Mucosa of stomach (tissue), 1 donor: Measurements from ENCODE around the gene ATAD3C.
"Not testable (repeated sequence)": the region's sequence is repeated elsewhere in the genome, so short reads cannot be mapped to it uniquely, and the experiment has no call there.

Experiments used
- H3K27me3 ChIP-seq: one replicate; pipeline ENCODE4 v1.7.0; 2013; ENCODE audit warnings: mild to moderate bottlenecking, low read length; ENCODE audit not compliant: control insufficient read depth, insufficient read depth
- H3K36me3 ChIP-seq: one replicate; pipeline ENCODE4 v1.7.0; 2013; ENCODE audit warnings: low read length; ENCODE audit not compliant: control insufficient read depth, insufficient read depth
- H3K4me1 ChIP-seq: one replicate; pipeline ENCODE4 v1.7.0; 2013; ENCODE audit warnings: mild to moderate bottlenecking, low read length; ENCODE audit not compliant: control insufficient read depth, insufficient read depth
- H3K4me3 ChIP-seq: one replicate; pipeline ENCODE4 v1.7.0; 2013; ENCODE audit warnings: low read length
- H3K9ac ChIP-seq: one replicate; pipeline ENCODE4 v1.7.0; 2013; ENCODE audit warnings: mild to moderate bottlenecking, low read length, moderate library complexity
- H3K9me3 ChIP-seq: one replicate; pipeline ENCODE4 v1.7.0; 2013; ENCODE audit warnings: mild to moderate bottlenecking, low read length, moderate library complexity; ENCODE audit not compliant: control insufficient read depth
- donor health status: Pancreatic carcinoma.

ATAD3C gene

GRCh38 chr1:1421907-1422464 is 27.5 kb upstream of the ATAD3C start:
- Histone ChIP-seq H3K9ac (no peak overlapping the region), H3K36me3 (no peaks in the 10 kb centered on the region), H3K27me3 (peaks cover 6% of the 10 kb centered on the region)

GRCh38 chr1:1422465-1423244 is 26.8 kb upstream of the ATAD3C start:
- no peak overlapping the region for H3K4me3 ChIP-seq
- no peaks in the 10 kb centered on the region for H3K36me3 ChIP-seq
- peaks cover 6% of the 10 kb centered on the region for H3K27me3 ChIP-seq
- no peaks in the 10 kb centered on the region for H3K9me3 ChIP-seq
- H3K4me1 ChIP-seq, result peaks cover 11% of the 10 kb centered on the region
- H3K9ac ChIP-seq, result no peak overlapping the region

More at GRCh38 chr1:1421907-1422464, 27.5 kb upstream of the ATAD3C start:
- Histone ChIP-seq H3K4me1 (peaks cover 11% of the 10 kb centered on the region), H3K4me3 (no peak overlapping the region), H3K9me3 (no peaks in the 10 kb centered on the region)

- H3K4me3 ChIP-seq, result no peak overlapping the region
- no peaks in the 10 kb centered on the region for H3K36me3 ChIP-seq
- no peaks in the 10 kb centered on the region for H3K9me3 ChIP-seq
- H3K4me1 ChIP-seq, result peaks cover 11% of the 10 kb centered on the region
- H3K9ac ChIP-seq, result no peak overlapping the region
- peaks cover 6% of the 10 kb centered on the region for H3K27me3 ChIP-seq
Observed at GRCh38 chr1:1423245-1423597, 26.3 kb upstream of the ATAD3C start.

GRCh38 chr1:1424707-1425106 is 24.8 kb upstream of the ATAD3C start:
- peaks cover 7% of the 10 kb centered on the region for H3K4me1 ChIP-seq
- H3K4me3 ChIP-seq, result no peak overlapping the region
- no peak overlapping the region for H3K9ac ChIP-seq
- no peaks in the 10 kb centered on the region for H3K36me3 ChIP-seq
- H3K9me3 ChIP-seq, result no peaks in the 10 kb centered on the region
- H3K27me3 ChIP-seq, result peaks cover 6% of the 10 kb centered on the region

- no peak overlapping the region for H3K4me3 ChIP-seq
- no peaks in the 10 kb centered on the region for H3K9me3 ChIP-seq
- H3K27me3 ChIP-seq, result peaks cover 6% of the 10 kb centered on the region
- no peak overlapping the region for H3K9ac ChIP-seq
- peaks cover 14% of the 10 kb centered on the region for H3K4me1 ChIP-seq
- H3K36me3 ChIP-seq, result no peaks in the 10 kb centered on the region
Observed at GRCh38 chr1:1425426-1425752, 24.1 kb upstream of the ATAD3C start.

DNA sequence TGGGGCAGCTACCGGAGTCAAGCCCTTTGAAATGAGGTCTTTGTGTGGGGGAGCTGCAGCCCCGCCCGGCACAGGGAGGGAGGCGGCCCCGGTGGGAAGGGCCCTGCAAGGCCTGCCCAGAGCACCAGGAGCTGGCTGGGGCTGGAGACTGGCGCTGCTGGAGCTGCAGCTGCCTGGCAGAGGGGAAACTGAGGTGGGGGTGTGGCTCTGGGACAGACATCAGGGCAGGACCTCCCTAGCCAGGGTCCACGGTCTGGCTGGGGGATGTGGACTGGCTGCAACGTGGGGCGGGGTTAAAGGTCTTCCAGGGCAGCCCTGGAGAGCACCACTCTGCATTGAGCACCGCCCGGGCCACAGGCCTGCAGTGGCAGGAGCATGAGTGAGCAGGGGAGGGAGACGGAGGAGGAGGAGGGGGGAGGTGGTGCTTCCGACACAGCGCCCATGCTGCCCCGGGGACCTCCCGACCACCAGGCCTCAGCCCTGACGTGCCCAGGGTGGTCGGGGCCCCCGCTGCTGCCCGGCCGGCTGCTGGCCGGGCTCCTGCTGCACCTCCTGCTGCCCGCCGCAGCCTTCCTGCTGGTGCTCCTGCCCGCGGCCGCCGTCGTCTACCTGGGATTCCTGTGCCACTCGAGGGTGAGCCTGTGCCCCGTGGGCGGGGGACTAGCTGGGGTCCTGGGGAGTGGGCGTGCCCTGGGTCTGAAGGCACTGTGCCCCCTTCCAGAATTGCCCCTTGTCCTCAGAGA is 23.6 kb upstream of the ATAD3C start:
- H3K36me3 ChIP-seq, result no peaks in the 10 kb centered on the region
- H3K27me3 ChIP-seq, result peaks cover 6% of the 10 kb centered on the region
- H3K4me3 ChIP-seq, result no peak overlapping the region
- peaks cover 15% of the 10 kb centered on the region for H3K4me1 ChIP-seq
- no peak overlapping the region for H3K9ac ChIP-seq
- no peaks in the 10 kb centered on the region for H3K9me3 ChIP-seq

- no peak overlapping the region for H3K4me3 ChIP-seq
- H3K9ac ChIP-seq, result no peak overlapping the region
- no peaks in the 10 kb centered on the region for H3K9me3 ChIP-seq
- peaks cover 21% of the 10 kb centered on the region for H3K4me1 ChIP-seq
- H3K36me3 ChIP-seq, result no peaks in the 10 kb centered on the region
- peaks cover 6% of the 10 kb centered on the region for H3K27me3 ChIP-seq
Observed at GRCh38 chr1:1426496-1427105, 22.9 kb upstream of the ATAD3C start.

DNA sequence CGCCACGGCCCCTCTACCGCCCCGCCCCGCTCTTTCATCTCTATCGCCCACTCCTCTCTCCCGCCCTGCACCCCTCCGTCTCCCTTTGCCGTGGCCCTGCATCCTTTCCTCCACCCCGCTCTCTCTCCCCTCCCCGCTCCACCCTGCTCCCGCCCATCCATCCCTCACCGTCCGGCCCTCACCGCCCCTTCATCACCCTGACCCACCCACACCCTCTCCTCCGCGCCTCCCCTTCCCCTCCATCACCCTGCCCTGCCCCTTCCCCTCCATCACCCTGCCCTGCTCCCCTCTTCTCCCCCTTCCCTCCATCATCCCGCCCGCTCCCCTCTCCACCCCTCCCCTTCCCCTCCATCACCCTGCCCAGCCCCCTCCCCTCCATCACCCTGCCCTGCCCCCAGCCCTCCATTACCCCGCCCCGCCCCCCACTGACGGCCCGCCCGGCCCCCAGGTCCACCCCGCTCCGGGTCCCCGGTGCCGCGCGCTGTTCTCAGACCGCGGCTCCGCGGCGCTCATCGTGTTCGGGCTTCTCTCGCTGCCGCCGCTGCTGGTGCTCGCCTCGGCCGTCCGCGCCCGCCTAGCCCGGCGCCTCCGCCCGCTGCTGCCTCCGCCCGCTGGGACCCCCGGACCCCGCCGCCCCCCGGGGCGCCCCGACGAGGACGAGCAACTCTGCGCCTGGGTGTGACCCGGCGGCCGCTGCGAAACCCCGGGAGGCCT is 22.2 kb upstream of the ATAD3C start:
- H3K9ac ChIP-seq, result no peak overlapping the region
- peaks cover 27% of the 10 kb centered on the region for H3K4me1 ChIP-seq
- peaks cover 6% of the 10 kb centered on the region for H3K27me3 ChIP-seq
- H3K9me3 ChIP-seq, result no peaks in the 10 kb centered on the region
- no peaks in the 10 kb centered on the region for H3K36me3 ChIP-seq
- H3K4me3 ChIP-seq, result no peak overlapping the region

DNA sequence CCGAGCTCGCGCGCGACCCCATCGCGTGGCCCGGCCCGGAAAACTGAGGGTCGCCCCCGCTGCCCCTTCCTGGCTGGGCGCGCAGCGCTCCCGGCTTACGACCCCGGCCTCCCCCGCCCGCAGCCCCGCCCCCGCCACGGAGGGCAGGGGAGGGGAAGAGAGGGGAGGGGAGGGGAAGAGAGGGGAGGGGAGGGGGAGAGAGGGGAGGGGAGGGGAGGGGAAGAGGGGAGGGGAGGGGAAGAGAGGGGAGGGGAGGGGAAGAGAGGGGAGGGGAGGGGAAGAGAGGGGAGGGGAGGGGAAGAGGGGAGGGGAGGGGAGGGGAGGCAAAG is 21.7 kb upstream of the ATAD3C start:
- Histone ChIP-seq H3K4me3 (no peak overlapping the region), H3K27me3 (peaks cover 6% of the 10 kb centered on the region), H3K4me1 (peaks cover 32% of the 10 kb centered on the region), H3K9me3 (no peaks in the 10 kb centered on the region), H3K36me3 (no peaks in the 10 kb centered on the region), H3K9ac (no peak overlapping the region)

DNA sequence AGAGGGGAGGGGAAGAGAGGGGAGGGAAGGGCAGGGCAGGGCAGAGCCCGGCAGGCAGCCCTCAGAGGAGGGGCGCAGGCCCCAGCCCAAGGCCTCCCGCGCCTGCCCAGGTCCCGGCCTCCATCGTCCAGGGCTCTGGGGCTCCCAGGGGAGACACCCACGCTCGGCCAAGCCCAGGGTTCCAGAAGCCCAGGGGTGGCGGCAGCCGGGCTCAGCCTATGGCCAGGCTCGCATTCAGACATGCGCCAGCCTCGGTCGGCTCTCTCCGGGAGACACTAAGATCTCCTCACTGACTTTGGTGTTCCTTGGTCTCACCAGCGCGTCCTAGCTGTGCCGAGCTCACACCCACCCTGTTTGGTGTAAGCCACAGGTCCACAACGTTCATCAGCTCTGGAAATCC is 21.3 kb upstream of the ATAD3C start:
- Histone ChIP-seq H3K36me3 (no peaks in the 10 kb centered on the region), H3K4me3 (no peak overlapping the region), H3K27me3 (peaks cover 6% of the 10 kb centered on the region), H3K9me3 (no peaks in the 10 kb centered on the region), H3K9ac (no peak overlapping the region), H3K4me1 (peaks cover 36% of the 10 kb centered on the region)

- not testable (repeated sequence) for H3K4me3 ChIP-seq, H3K36me3 ChIP-seq, H3K9ac ChIP-seq, H3K9me3 ChIP-seq, H3K27me3 ChIP-seq
- peaks cover 44% of the 10 kb centered on the region for H3K4me1 ChIP-seq
Observed at GRCh38 chr1:1428967-1429366, 20.5 kb upstream of the ATAD3C start.

GRCh38 chr1:1429671-1430073 is 19.8 kb upstream of the ATAD3C start:
- Histone ChIP-seq H3K9me3 (no peaks in the 10 kb centered on the region), H3K4me1 (peaks cover 51% of the 10 kb centered on the region), H3K27me3 (peaks cover 6% of the 10 kb centered on the region), H3K36me3 (no peaks in the 10 kb centered on the region), H3K9ac (peak overlapping the region; percentile 64), H3K4me3 (no peak overlapping the region)
